Activated naive CD8-positive, alpha-beta T cell treated with anti-CD3 and anti-CD28 coated beads, Interleukin-2, amount 10 ng/mL, durations not matched to agents 7 days and 5 days (primary cell): ENCODE data around the gene PPP6R3. TPM values are rescaled to one million over a fixed set of nuclear protein-coding genes. Genes with fewer than 3 reads are reported as not detected.
"Not testable (repeated sequence)": the region's sequence is repeated elsewhere in the genome, so short reads cannot be mapped to it uniquely, and the experiment has no call there.

Source experiments
- ATAC-seq: fragments of 150-1000 bp; cut with Tn5 transposase; one replicate; pipeline ENCODE4 v1.10.0; 2021; ENCODE audit warnings: low read depth, moderate library complexity
- POLR2A ChIA-PET: fragments of 350-600 bp; sonication (Branson Sonifier 250); formaldehyde crosslinking; loops from one replicate; lab custom pipeline; 2021; ENCODE audit warnings: antibody characterized with exemption; lab: Charles Lee
- DNase-seq: peaks from one replicate; pipeline ENCODE4 v3.0.0; 2021
- H3K27ac Mint-ChIP-seq: one replicate; pipeline ENCODE4 v1.8.0; 2022; ENCODE audit warnings: mild to moderate bottlenecking, mixed read lengths
- H3K27me3 Mint-ChIP-seq: one replicate; pipeline ENCODE4 v1.8.0; 2022; ENCODE audit warnings: mild to moderate bottlenecking, moderate library complexity, mixed read lengths
- H3K36me3 Mint-ChIP-seq: one replicate; pipeline ENCODE4 v1.8.0; 2021; ENCODE audit warnings: mild to moderate bottlenecking, mixed read lengths
- H3K4me1 Mint-ChIP-seq: one replicate; pipeline ENCODE4 v1.8.0; 2021; ENCODE audit warnings: mixed read lengths
- H3K4me3 Mint-ChIP-seq: one replicate; pipeline ENCODE4 v1.8.0; 2022; ENCODE audit warnings: mild to moderate bottlenecking, moderate library complexity, mixed read lengths
- H3K9me3 Mint-ChIP-seq: one replicate; pipeline ENCODE4 v1.8.0; 2021; ENCODE audit warnings: mixed read lengths
- total RNA-seq, 2 experiments: library from RNA; stranded (reverse); gene quantifications; one replicate each; pipeline ENCODE4 v1.2.3, GENCODE V29; 2021

The PPP6R3 gene
- total RNA-seq, 2 experiments from 2014 or later = 117 to 118 TPM

DNA sequence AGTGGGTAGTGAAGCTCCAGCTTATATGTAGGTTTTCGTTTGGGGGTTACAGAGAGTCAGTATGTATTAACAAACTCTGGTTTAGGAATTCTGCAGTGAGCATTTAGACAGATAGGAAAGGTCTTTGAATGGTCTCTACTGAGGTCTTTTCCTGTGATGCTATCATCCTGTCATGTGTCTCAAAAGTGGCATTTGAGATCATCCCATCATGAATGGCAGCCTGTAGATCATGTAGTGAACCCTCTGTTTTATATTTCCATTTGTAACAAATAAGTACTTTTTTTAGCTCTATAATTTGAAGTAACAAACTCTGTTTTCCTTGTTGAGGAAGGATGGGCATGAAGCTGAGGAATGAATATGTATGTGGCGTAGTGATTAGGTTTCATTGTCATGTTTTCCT, 76.2 kb downstream of the PPP6R3 start:
- peaks cover 40% of the 10 kb centered on the region for H3K36me3 Mint-ChIP-seq
- no peak overlapping the region for H3K27ac Mint-ChIP-seq
- no peaks in the 10 kb centered on the region for H3K9me3 Mint-ChIP-seq
- no peak overlapping the region for H3K4me3 Mint-ChIP-seq
- DNase-seq (no peak), ATAC-seq (no peak)
- peaks cover 31% of the 10 kb centered on the region for H3K4me1 Mint-ChIP-seq
- POLR2A ChIA-PET = interaction anchor here (0.5 kb wide), 1 partner anchor 447 kb away, joined by 3 read pairs; no protein-coding TSS in a partner anchor
- no peaks in the 10 kb centered on the region for H3K27me3 Mint-ChIP-seq

DNA sequence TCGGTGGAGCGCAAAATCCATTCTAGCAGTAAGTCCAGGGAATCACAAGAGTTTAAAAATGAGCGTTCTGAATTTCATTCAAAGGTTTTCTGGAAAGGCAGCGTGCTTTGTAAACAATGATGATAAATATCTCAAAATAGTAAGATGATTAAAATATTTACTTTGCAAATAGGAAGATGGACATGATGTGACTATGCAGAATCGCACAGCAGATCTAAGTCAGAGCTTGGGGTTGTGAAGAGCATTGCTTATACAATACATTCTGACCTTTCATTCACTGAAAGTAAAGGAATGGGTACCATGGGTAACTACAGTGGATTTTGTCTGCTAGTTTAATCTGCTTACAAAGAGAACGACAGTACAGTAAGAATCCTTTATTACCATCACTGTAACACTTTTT, 77.5 kb downstream of the PPP6R3 start:
- ATAC-seq (no peak), DNase-seq (no peak)
- Mint-ChIP-seq H3K27me3 (no peaks in the 10 kb centered on the region), H3K9me3 (no peaks in the 10 kb centered on the region), H3K4me3 (no peak overlapping the region), H3K36me3 (peaks cover 40% of the 10 kb centered on the region), H3K4me1 (peaks cover 33% of the 10 kb centered on the region), H3K27ac (no peak overlapping the region)
- POLR2A ChIA-PET = no interaction called here

GRCh38 chr11:68539395-68539794, 78.8 kb downstream of the PPP6R3 start:
- no peak for ATAC-seq
- H3K36me3 Mint-ChIP-seq = peaks cover 44% of the 10 kb centered on the region

GRCh38 chr11:68540504-68540903, 80.0 kb downstream of the PPP6R3 start:
- ATAC-seq, H3K27me3 Mint-ChIP-seq, DNase-seq, H3K9me3 Mint-ChIP-seq, POLR2A ChIA-PET, H3K4me3 Mint-ChIP-seq, H3K27ac Mint-ChIP-seq: not testable (repeated sequence)
- peaks cover 34% of the 10 kb centered on the region for H3K4me1 Mint-ChIP-seq
- H3K36me3 Mint-ChIP-seq = peaks cover 48% of the 10 kb centered on the region

More at GRCh38 chr11:68539395-68539794, 78.8 kb downstream of the PPP6R3 start:
- no peak for DNase-seq
- peaks cover 34% of the 10 kb centered on the region for H3K4me1 Mint-ChIP-seq
- POLR2A ChIA-PET = no interaction called here
- H3K4me3 Mint-ChIP-seq = no peak overlapping the region
- no peaks in the 10 kb centered on the region for H3K27me3 Mint-ChIP-seq
- H3K9me3 Mint-ChIP-seq = no peaks in the 10 kb centered on the region
- H3K27ac Mint-ChIP-seq = no peak overlapping the region

- Mint-ChIP-seq H3K4me1 (peaks cover 35% of the 10 kb centered on the region), H3K27ac (peak overlapping the region; percentile 59), H3K4me3 (no peak overlapping the region), H3K9me3 (no peaks in the 10 kb centered on the region), H3K36me3 (peaks cover 49% of the 10 kb centered on the region), H3K27me3 (no peaks in the 10 kb centered on the region)
- POLR2A ChIA-PET = no interaction called here
- ATAC-seq (no peak), DNase-seq (no peak)
Measured at GRCh38 chr11:68541116-68541515, 80.6 kb downstream of the PPP6R3 start.

DNA sequence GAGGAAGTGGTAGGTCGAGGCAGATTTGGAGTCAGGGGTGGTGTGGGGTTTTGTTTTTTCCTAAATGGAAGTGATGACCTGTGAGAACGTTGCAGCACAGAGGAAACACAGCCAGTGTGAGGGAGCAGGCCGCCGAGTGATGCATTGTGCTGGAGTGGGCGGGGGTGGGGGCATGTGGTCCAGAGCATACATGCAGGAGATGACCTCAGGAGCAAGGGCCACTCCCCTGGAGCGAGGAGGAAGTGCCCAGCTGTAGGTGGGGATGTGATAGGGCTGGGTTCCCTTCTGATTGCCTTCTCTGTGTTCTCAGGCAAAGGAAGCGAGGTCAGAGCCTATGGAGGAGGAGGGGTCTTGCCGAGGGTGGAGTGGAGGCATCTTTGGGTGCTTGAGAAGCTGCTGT, 81.4 kb downstream of the PPP6R3 start:
- Mint-ChIP-seq H3K27me3 (no peaks in the 10 kb centered on the region), H3K9me3 (no peaks in the 10 kb centered on the region), H3K36me3 (peaks cover 52% of the 10 kb centered on the region), H3K27ac (peak overlapping the region; percentile 59), H3K4me1 (peaks cover 36% of the 10 kb centered on the region), H3K4me3 (no peak overlapping the region)
- ATAC-seq = no peak
- POLR2A ChIA-PET = no interaction called here
- DNase-seq = no peak

- POLR2A ChIA-PET = no interaction called here
- Mint-ChIP-seq H3K27ac (no peak overlapping the region), H3K27me3 (no peaks in the 10 kb centered on the region), H3K4me3 (no peak overlapping the region), H3K9me3 (no peaks in the 10 kb centered on the region), H3K4me1 (peaks cover 40% of the 10 kb centered on the region), H3K36me3 (peaks cover 52% of the 10 kb centered on the region)
- ATAC-seq (no peak), DNase-seq (no peak)
Measured at GRCh38 chr11:68542617-68543016, 82.1 kb downstream of the PPP6R3 start.

- DNase-seq = no peak
- Mint-ChIP-seq H3K4me3 (no peak overlapping the region), H3K4me1 (peaks cover 40% of the 10 kb centered on the region), H3K36me3 (peaks cover 55% of the 10 kb centered on the region), H3K9me3 (no peaks in the 10 kb centered on the region), H3K27me3 (no peaks in the 10 kb centered on the region), H3K27ac (peak overlapping the region; percentile 25)
- POLR2A ChIA-PET = no interaction called here
- no peak for ATAC-seq
Measured at GRCh38 chr11:68543594-68543993, 83.0 kb downstream of the PPP6R3 start.

GRCh38 chr11:68545347-68545746, 84.8 kb downstream of the PPP6R3 start:
- Mint-ChIP-seq H3K27me3 (no peaks in the 10 kb centered on the region), H3K4me3 (no peak overlapping the region), H3K27ac (no peak overlapping the region), H3K9me3 (no peaks in the 10 kb centered on the region), H3K36me3 (peaks cover 45% of the 10 kb centered on the region), H3K4me1 (peaks cover 46% of the 10 kb centered on the region)
- DNase-seq (no peak), ATAC-seq (no peak)
- POLR2A ChIA-PET = no interaction called here

GRCh38 chr11:68545796-68546195, 85.2 kb downstream of the PPP6R3 start:
- H3K36me3 Mint-ChIP-seq = peaks cover 44% of the 10 kb centered on the region
- ATAC-seq = no peak
- H3K9me3 Mint-ChIP-seq = no peaks in the 10 kb centered on the region
- H3K27ac Mint-ChIP-seq = no peak overlapping the region
- H3K4me3 Mint-ChIP-seq = no peak overlapping the region
- no peak for DNase-seq
- peaks cover 48% of the 10 kb centered on the region for H3K4me1 Mint-ChIP-seq
- H3K27me3 Mint-ChIP-seq = no peaks in the 10 kb centered on the region
- POLR2A ChIA-PET = no interaction called here

- no peak for ATAC-seq
- peak overlapping the region; percentile 46 for H3K27ac Mint-ChIP-seq
Measured at GRCh38 chr11:68546555-68546954, 86.0 kb downstream of the PPP6R3 start.

DNA sequence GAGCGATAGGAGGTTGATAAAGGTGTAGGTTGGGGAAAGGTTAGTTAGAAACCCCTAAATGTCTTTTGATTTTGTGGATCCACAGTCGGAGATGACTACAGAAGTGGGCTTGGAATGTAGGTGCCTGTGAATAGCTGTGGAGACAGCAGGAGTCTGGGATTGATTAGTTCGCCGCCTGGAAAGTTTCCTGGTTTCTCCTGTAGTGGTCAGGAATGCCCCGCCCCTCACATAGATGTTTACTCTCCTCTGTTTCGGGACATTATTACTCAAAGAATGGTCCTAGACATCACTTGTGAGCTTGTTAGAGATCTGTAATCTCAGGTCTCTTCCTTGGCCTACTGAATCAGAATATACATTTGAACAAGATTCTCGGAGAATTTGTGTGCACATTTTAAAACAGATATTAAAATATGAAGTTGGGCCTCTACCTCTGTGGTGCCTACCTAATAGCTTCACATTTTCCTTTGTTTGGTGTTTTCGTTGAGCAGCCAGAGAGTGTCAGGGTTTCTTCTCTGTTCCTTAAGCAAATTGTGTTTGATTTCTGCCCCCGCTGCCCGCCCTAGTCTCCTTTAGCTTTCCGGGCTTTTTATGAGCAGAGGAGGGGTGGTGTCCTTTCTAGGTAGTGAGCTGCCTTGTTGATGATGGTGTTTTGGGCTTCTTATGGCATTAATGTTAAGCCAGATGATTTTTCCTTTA, 89.4 kb downstream of the PPP6R3 start:
- no peaks in the 10 kb centered on the region for H3K9me3 Mint-ChIP-seq
- POLR2A ChIA-PET = no interaction called here
- peak overlapping the region; percentile 69 for H3K27ac Mint-ChIP-seq
- H3K4me3 Mint-ChIP-seq = peak overlapping the region; percentile 39
- ATAC-seq (peak; percentile 48), DNase-seq (no peak)
- peaks cover 45% of the 10 kb centered on the region for H3K36me3 Mint-ChIP-seq
- peaks cover 38% of the 10 kb centered on the region for H3K4me1 Mint-ChIP-seq
- no peaks in the 10 kb centered on the region for H3K27me3 Mint-ChIP-seq

More at GRCh38 chr11:68546555-68546954, 86.0 kb downstream of the PPP6R3 start:
- POLR2A ChIA-PET = no interaction called here
- peaks cover 43% of the 10 kb centered on the region for H3K36me3 Mint-ChIP-seq
- H3K4me3 Mint-ChIP-seq = no peak overlapping the region
- H3K9me3 Mint-ChIP-seq = no peaks in the 10 kb centered on the region
- no peaks in the 10 kb centered on the region for H3K27me3 Mint-ChIP-seq
- DNase-seq = no peak
- H3K4me1 Mint-ChIP-seq = peaks cover 43% of the 10 kb centered on the region

DNA sequence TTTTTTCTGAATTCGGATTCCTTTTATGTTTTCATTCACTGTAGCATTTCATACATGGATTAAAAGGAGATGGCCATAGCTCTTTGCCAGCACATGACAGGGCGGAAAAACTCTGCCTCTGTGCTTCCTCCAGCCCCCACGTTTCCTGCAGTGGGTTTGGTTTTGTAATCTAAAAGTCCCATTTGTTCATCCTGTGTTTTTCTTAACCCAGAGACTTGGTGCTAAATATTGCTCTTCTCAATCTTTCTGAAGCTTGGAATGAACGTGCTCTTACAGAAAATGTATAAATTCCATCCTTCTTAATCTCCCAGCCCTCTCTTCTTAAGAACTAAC, 89.9 kb downstream of the PPP6R3 start:
- Mint-ChIP-seq H3K4me3 (peak overlapping the region; percentile 39), H3K9me3 (no peaks in the 10 kb centered on the region), H3K27me3 (no peaks in the 10 kb centered on the region), H3K27ac (peak overlapping the region; percentile 69), H3K4me1 (peaks cover 38% of the 10 kb centered on the region), H3K36me3 (peaks cover 41% of the 10 kb centered on the region)
- peak; percentile 52 for ATAC-seq
- POLR2A ChIA-PET = no interaction called here
- no peak for DNase-seq

DNA sequence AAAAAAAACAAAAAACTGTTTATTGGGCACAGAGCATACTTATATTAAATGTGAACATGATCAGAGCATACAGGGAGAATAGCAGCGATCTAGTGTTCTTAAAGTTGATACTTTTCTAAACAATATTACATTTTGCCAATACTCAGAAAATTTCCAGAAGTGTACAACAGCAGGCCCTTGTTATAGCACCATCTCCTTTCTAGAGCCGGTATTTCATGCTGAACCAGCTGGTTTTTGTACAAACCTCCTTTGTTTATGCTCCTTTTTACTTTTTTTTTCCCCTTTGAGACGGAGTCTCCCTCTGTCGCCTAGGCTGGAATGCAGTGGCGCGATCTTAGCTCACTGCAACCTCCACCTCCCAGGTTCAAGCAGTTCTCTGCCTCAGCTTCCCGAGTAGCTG, 90.7 kb downstream of the PPP6R3 start:
- ATAC-seq (no peak), DNase-seq (no peak)
- Mint-ChIP-seq H3K4me1 (peaks cover 37% of the 10 kb centered on the region), H3K27me3 (no peaks in the 10 kb centered on the region), H3K4me3 (no peak overlapping the region), H3K36me3 (peaks cover 40% of the 10 kb centered on the region), H3K27ac (no peak overlapping the region), H3K9me3 (no peaks in the 10 kb centered on the region)
- POLR2A ChIA-PET = no interaction called here
